ENCODE results near the gene ADSS1. TPM values are rescaled to one million over a fixed set of nuclear protein-coding genes. Genes with fewer than 3 reads are reported as not detected.
A peak's percentile ranks its signal among the peaks of the same experiment; 100 is the strongest.
"Not testable (repeated sequence)": the region's sequence is repeated elsewhere in the genome, so short reads cannot be mapped to it uniquely, and the experiment has no call there.

The ADSS1 gene
- total RNA-seq, 4 donors from 2014 or later = 5.1 to 32.2 (median 8.8) TPM

- Histone ChIP-seq H3K9me3 (no peaks in the 10 kb centered on the region), H3K27ac (peak overlapping the region in 3 of 4 donors; percentile 57 to 75 (median 72)), H3K36me3 (peaks cover 0 to 19% of the 10 kb centered on the region in 2 donors), H3K27me3 (no peaks in the 10 kb centered on the region), H3K4me3 (no peak overlapping the region), H3K4me1 (peaks cover 3 to 54% (median 15%) of the 10 kb centered on the region in 3 donors)
- TF ChIP-seq POLR2AphosphoS5 (IDR thresholded peaks at IDR 0.05) (no peak), EP300 (IDR thresholded peaks at IDR 0.05) (no peak)
- WGBS, 2 donors (ENCODE audit: low coverage in 1 of 2) = 88% methylated on average over 4 of the region's 13 CpGs; no CpG with 5 or more reads in 1 of the 2 donors
- ATAC-seq = no peak
These were observed 22.1 kb downstream of the ADSS1 start for GRCh38 chr14:104746071-104746545.

GRCh38 chr14:104746934-104747481 lies 23.0 kb downstream of the ADSS1 start:
- peak; percentile 77 for ATAC-seq
- Histone ChIP-seq H3K9me3 (no peaks in the 10 kb centered on the region), H3K4me3 (no peak overlapping the region), H3K27me3 (no peaks in the 10 kb centered on the region), H3K4me1 (peaks cover 3 to 60% (median 17%) of the 10 kb centered on the region in 3 donors), H3K27ac (peak overlapping the region; percentile 27 to 75 (median 64)), H3K36me3 (peaks cover 0 to 17% of the 10 kb centered on the region in 2 donors)
- 21 to 38% methylated on average over 7 of the region's 7 CpGs for WGBS, 2 donors (ENCODE audit: low coverage in 1 of 2)
- TF ChIP-seq POLR2AphosphoS5 (IDR thresholded peaks at IDR 0.05) (peak; percentile 41), POLR2A (IDR thresholded peaks at IDR 0.05) (no peak), EP300 (IDR thresholded peaks at IDR 0.05) (no peak), CTCF (IDR thresholded peaks at IDR 0.05) (no peak)

GRCh38 chr14:104747876-104748275 lies 23.8 kb downstream of the ADSS1 start:
- Histone ChIP-seq H3K27me3 (no peaks in the 10 kb centered on the region), H3K27ac (peak overlapping the region in 3 of 4 donors; percentile 57 to 75 (median 72)), H3K9me3 (no peaks in the 10 kb centered on the region), H3K36me3 (peaks cover 0 to 17% of the 10 kb centered on the region in 2 donors), H3K4me3 (no peak overlapping the region), H3K4me1 (peaks cover 3 to 64% (median 21%) of the 10 kb centered on the region in 3 donors)
- 100% methylated on average over 1 of the region's 9 CpGs; no CpG with 5 or more reads in 1 of the 2 donors for WGBS, 2 donors (ENCODE audit: low coverage in 1 of 2)
- ATAC-seq = no peak
- TF ChIP-seq POLR2AphosphoS5 (IDR thresholded peaks at IDR 0.05) (no peak), EP300 (IDR thresholded peaks at IDR 0.05) (no peak), POLR2A (IDR thresholded peaks at IDR 0.05) (no peak), CTCF (IDR thresholded peaks at IDR 0.05) (no peak)

DNA sequence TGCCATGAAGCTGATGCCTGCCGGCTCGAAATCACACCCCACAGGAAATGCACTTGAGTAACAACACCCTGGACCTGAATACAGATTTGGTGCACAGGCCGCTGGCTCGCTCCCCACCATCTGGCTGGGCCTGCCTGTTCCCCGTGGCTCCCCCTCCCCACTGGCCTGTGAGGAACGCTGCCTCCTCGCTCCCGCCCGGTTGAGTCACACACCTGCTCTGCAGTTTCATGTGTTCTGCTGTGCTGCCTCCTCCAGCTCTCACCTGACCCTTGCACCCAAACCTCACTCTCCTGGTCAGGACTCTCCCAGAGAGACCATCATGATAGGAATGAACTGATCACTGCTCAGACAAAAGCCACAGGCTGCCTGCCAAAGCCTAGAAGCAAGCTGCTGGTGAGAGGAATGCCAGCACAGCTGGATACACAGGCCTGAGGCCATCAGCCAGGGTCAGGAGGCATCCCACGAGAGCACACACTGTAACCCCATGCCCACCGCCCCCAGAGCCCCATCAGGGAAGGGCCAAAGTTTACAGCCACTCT lies 25.2 kb downstream of the ADSS1 start:
- ATAC-seq = no peak
- peak overlapping the region in 3 of 4 donors; percentile 20 to 75 (median 35) for H3K27ac ChIP-seq
- WGBS, 2 donors (ENCODE audit: low coverage in 1 of 2) = 10 to 20% methylated on average over 2 of the region's 11 CpGs
- no peaks in the 10 kb centered on the region for H3K27me3 ChIP-seq
- H3K4me1 ChIP-seq = peaks cover 3 to 72% (median 26%) of the 10 kb centered on the region in 3 donors
- no peak overlapping the region for H3K4me3 ChIP-seq
- TF ChIP-seq CTCF (IDR thresholded peaks at IDR 0.05) (no peak), POLR2AphosphoS5 (IDR thresholded peaks at IDR 0.05) (no peak), POLR2A (IDR thresholded peaks at IDR 0.05) (no peak)
- no peaks in the 10 kb centered on the region for H3K9me3 ChIP-seq
- peaks cover 0 to 4% of the 10 kb centered on the region in 2 donors for H3K36me3 ChIP-seq

DNA sequence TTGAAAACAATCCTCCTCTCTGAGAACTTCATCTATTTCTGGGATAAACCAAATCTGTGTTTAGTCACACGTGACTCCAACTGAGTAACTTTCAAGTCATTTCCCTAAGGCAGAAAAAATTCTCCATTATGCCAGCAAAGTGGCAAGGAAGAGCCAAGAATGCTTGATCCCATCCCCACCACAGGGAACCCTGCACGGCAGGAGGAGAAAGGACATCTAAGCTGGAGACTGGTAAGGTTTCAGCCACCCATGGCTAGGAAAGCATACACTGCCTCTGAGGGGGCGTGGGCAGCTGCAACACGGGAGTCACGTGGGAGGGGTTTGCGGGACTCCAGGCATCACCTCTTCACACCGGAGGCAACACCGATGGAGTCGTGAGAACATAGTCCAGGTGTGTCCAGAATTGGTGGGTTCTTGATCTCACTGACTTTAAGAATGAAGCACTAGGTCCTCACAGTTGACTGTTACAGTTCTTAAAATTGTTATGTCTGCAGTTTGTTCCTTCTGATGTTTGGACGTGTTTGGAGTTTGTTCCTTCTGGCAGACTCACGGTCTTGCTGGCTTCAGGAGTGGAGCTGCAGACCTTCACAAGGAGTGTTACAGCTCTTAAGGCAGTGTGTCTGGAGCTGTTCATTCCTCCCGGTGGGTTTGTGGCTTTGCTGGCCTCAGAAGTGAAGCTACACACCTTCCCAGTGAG lies 26.2 kb downstream of the ADSS1 start:
- no peak overlapping the region for H3K27ac ChIP-seq
- no peaks in the 10 kb centered on the region for H3K27me3 ChIP-seq
- H3K4me3 ChIP-seq = no peak overlapping the region
- WGBS, 2 donors (ENCODE audit: low coverage in 1 of 2) = 72 to 92% methylated on average over 2 to 3 of the region's 12 CpGs
- ATAC-seq = no peak
- H3K36me3 ChIP-seq = peaks cover 0 to 6% of the 10 kb centered on the region in 2 donors
- peaks cover 3 to 82% (median 36%) of the 10 kb centered on the region in 3 donors for H3K4me1 ChIP-seq
- TF ChIP-seq POLR2A (IDR thresholded peaks at IDR 0.05) = no peak
- no peak for TF ChIP-seq CTCF (IDR thresholded peaks at IDR 0.05)
- no peak for TF ChIP-seq EP300 (IDR thresholded peaks at IDR 0.05)
- TF ChIP-seq POLR2AphosphoS5 (IDR thresholded peaks at IDR 0.05) = no peak
- no peaks in the 10 kb centered on the region for H3K9me3 ChIP-seq

DNA sequence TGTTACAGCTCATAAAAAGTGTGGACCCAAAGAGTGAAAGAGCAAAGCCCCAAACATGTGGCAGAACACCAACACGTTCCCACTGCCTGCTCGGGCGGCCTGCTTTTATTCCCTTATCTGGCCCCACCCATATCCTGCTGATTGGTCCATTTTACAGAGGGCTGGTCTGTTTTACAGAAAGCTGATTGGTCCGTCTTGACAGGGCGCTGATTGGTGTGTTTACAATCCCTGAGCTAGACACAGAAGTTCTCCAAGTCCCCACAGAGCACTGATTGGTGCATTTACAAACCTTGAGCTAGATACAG lies 26.7 kb downstream of the ADSS1 start:
- not testable (repeated sequence) for ATAC-seq, H3K27ac ChIP-seq, H3K9me3 ChIP-seq, H3K4me3 ChIP-seq, H3K27me3 ChIP-seq
- 80 to 90% methylated on average over 1 to 5 of the region's 5 CpGs for WGBS, 2 donors (ENCODE audit: low coverage in 1 of 2)
- Histone ChIP-seq H3K4me1 (peaks cover 3 to 83% (median 38%) of the 10 kb centered on the region in 3 donors), H3K36me3 (peaks cover 0 to 11% of the 10 kb centered on the region in 2 donors)
